Cardiac fibroblast (primary cell): ENCODE data around the gene OTOG.

Experiments
- DNase-seq, 2 donors: peaks; one replicate each; pipeline versions ENCODE4 v3.0.0 to v3.0.0-alpha.2; 2010; ENCODE audit warnings: low read depth in 2 of 2
- H3K4me3 ChIP-seq, 2 donors: replicated peaks in 1 of 2; 1 replicate in 1 of 2; 2 replicates in 1 of 2; pipeline ENCODE4 v1.5.1; 2011; ENCODE audit warnings: low read depth in 2 of 2, low read length in 2 of 2, mild to moderate bottlenecking in 2 of 2, moderate library complexity in 1 of 2
- TF ChIP-seq, protein P1 (sequence below): IDR thresholded peaks from one replicate; pipeline ENCODE4 v1.5.1; 2011; ENCODE audit warnings: low read depth, mild to moderate bottlenecking, low read length, inconsistent platforms

Gene OTOG

DNA sequence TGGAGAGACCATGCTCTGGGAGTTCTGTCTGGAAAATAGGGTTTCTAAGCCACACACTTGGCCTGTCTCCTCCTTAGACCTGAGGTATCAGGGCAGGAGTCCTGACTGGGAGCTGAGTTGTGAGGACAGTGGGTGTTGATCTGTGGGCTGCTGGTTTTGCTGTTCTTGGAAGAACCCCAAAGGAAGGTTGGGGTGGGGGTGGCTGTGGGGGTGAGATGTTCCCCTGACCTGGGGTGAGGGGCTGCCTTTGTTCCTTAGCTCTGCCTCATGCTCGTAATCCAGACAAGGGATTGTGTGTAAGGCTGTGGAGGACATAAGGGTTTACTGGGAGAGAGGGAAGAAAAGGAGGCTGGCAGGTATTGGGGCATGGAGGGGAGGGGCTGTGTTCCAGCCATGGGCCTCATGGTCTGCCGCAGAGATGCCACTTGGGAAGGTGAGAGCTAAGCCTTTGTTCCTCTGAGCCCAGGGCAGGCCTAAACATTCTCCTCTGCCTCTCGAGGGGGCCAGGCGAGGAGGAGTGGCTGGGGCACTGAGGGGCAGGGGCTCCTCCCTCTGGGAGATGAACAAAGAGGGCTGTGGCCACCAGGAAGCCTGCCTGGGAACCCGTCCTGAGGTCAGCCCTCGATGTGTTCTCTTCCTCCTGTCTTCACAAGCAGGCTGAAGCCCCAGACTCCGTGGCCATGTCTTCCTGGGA is 4.4 kb downstream of the OTOG start:
- DNase-seq: no peak
- TF ChIP-seq, protein P1, sequence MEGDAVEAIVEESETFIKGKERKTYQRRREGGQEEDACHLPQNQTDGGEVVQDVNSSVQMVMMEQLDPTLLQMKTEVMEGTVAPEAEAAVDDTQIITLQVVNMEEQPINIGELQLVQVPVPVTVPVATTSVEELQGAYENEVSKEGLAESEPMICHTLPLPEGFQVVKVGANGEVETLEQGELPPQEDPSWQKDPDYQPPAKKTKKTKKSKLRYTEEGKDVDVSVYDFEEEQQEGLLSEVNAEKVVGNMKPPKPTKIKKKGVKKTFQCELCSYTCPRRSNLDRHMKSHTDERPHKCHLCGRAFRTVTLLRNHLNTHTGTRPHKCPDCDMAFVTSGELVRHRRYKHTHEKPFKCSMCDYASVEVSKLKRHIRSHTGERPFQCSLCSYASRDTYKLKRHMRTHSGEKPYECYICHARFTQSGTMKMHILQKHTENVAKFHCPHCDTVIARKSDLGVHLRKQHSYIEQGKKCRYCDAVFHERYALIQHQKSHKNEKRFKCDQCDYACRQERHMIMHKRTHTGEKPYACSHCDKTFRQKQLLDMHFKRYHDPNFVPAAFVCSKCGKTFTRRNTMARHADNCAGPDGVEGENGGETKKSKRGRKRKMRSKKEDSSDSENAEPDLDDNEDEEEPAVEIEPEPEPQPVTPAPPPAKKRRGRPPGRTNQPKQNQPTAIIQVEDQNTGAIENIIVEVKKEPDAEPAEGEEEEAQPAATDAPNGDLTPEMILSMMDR: no peak
- H3K4me3 ChIP-seq: no peak overlapping the region

DNA sequence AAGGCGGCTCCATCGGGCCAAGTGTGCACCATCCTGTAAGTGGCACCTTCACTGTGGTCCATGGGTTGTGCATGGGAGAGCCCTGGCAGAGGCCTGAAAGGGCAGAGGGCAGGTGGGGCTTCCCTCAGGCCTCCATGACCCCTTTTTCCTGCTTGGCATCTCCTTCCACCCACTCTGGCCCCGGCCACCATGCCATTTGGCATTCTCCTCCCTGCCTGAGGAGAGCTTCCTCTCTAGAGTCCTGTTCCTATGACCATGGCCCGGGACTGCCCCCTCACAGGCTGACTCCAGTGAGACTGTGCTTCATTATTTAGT is 4.9 kb downstream of the OTOG start:
- TF ChIP-seq, protein P1: no peak
- no peak for DNase-seq
- no peak overlapping the region for H3K4me3 ChIP-seq

DNA sequence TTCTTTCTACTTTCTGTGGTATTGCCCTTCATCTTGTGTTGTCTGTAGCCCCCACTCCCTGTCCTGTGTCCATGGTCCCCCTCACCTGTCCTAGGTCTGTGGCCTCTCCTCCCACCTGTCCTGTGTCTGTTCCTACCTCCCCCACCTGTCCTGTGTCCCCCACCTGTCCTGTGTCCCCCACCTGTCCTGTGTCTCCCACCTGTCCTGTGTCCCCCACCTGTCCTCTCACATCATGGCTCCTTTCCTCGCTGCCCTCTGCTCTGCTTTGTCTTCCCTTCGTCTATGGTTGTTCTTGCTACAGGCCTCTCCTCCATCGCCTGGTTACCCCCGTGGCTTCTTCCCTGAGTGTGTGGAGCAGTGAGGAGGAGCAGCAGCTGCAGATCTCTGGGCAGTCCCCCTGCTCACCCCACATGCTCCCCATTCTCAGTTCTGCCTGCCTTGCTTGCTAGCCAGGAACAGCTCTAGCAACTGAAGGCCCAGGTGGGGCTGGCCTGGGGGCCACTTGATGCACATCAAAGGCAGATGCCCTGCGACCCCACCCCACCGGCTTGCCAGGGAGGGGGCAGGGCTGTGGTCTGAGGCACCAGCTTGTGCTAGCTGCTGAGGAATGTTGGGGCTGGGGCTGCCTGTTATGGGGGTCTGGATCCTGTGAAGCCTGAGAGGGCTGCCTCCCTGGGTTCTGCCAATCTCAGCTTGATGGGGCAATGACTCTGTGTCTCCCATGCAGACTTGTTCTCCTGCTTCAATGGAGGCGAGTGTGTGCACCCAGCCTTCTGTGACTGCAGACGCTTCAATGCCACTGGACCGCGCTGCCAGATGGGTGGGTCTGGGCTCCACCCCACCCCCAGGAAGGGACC is 5.6 kb downstream of the OTOG start:
- H3K4me3 ChIP-seq: no peak overlapping the region
- DNase-seq: no peak
- TF ChIP-seq, protein P1: no peak

DNA sequence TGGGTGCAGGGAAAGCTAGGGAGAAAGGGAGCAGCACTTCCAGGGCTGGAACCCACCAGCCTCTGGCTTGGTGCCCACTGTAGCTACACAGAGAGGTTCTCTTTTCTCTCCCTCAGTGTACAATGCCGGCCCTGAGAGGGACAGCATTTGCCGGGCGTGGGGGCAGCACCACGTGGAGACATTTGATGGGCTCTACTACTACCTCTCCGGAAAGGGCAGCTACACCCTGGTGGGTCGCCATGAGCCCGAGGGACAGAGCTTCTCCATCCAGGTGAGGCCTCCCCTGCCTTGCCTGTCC is 6.1 kb downstream of the OTOG start:
- no peak for DNase-seq
- TF ChIP-seq, protein P1: no peak
- no peak overlapping the region for H3K4me3 ChIP-seq

DNA sequence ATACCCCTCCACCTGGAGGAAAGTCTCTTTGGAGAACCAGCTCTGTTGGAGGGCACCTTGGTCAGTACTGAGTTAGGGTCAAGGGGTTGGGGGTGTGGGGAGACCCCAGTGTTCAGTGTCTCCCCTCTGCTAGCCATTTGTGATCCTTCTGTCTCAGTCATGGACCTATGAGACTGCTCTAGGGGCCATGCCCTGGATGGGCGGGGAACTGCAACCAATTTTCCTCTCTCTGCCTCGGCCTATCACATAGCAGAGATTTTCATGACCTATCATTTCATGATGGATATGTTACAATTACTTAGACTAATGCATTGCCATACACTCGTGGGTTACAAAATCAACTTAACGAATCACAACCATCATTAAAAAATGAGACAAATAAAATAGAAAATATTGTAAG is 7.4 kb downstream of the OTOG start:
- no peak overlapping the region for H3K4me3 ChIP-seq
- no peak for DNase-seq
- TF ChIP-seq, protein P1: no peak

DNA sequence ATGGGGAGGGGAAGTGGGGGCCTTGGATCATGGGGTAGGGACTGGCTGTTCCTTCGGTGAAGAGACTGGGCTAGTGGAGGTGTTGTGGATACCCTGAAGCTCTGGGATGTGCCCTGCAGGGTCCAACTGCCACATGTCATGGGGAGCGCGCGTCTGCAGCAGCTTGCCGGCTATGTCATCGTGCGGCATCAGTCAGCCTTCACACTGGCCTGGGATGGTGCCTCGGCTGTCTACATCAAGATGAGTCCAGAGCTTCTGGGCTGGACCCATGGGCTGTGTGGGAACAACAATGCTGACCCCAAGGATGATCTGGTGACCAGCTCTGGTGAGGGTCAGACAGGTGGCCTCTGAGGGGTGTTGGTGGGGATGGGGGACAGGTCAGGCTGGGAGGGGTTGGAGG is 9.9 kb downstream of the OTOG start:
- no peak for DNase-seq
- TF ChIP-seq, protein P1: no peak
- no peak overlapping the region for H3K4me3 ChIP-seq
